ENCODE data around the gene OPRL1.

Gene OPRL1

GRCh38 chr20:64047968-64048401 lies 31.9 kb upstream of the OPRL1 start:
- Histone ChIP-seq H4K20me1 (ENCODE audit: low read depth, low read length) (no peaks in the 10 kb centered on the region), H3K9me3 (ENCODE audit: insufficient read depth, low read length) (no peaks in the 10 kb centered on the region), H3K27ac (ENCODE audit: low read depth, low read length) (no peak overlapping the region), H3K9me2 (replicated peaks; ENCODE audit: insufficient read depth, low read length) (no peaks in the 10 kb centered on the region), H3F3A (ENCODE audit: insufficient read depth) (peaks cover 9% of the 10 kb centered on the region), H3K4me2 (ENCODE audit: low read depth, low read length, poor library complexity, severe bottlenecking) (no peak overlapping the region), H3K36me3 (ENCODE audit: low read length) (no peaks in the 10 kb centered on the region), H2AFZ (ENCODE audit: low read depth, low read length, severe bottlenecking) (no peak overlapping the region), H3K79me2 (ENCODE audit: insufficient read depth, low read length) (no peaks in the 10 kb centered on the region), H3K27me3 (ENCODE audit: low read length) (no peaks in the 10 kb centered on the region), H3K4me3 (ENCODE audit: insufficient read depth, low read length, poor library complexity, severe bottlenecking) (no peak overlapping the region), H3K9ac (ENCODE audit: low read length) (no peak overlapping the region)
- TF ChIP-seq EZH2phosphoT487 (conservative IDR thresholded peaks at IDR 0.05; ENCODE audit: low read length), result no peak
- TF ChIP-seq, protein P1, sequence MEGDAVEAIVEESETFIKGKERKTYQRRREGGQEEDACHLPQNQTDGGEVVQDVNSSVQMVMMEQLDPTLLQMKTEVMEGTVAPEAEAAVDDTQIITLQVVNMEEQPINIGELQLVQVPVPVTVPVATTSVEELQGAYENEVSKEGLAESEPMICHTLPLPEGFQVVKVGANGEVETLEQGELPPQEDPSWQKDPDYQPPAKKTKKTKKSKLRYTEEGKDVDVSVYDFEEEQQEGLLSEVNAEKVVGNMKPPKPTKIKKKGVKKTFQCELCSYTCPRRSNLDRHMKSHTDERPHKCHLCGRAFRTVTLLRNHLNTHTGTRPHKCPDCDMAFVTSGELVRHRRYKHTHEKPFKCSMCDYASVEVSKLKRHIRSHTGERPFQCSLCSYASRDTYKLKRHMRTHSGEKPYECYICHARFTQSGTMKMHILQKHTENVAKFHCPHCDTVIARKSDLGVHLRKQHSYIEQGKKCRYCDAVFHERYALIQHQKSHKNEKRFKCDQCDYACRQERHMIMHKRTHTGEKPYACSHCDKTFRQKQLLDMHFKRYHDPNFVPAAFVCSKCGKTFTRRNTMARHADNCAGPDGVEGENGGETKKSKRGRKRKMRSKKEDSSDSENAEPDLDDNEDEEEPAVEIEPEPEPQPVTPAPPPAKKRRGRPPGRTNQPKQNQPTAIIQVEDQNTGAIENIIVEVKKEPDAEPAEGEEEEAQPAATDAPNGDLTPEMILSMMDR (IDR thresholded peaks at IDR 0.05; ENCODE audit: insufficient read depth, low read length, poor library complexity, severe bottlenecking), result no peak

- H3K4me3 ChIP-seq (ENCODE audit: insufficient read depth, low read length, poor library complexity, severe bottlenecking), result no peak overlapping the region
- H2AFZ ChIP-seq (ENCODE audit: low read depth, low read length, severe bottlenecking), result no peak overlapping the region
- no peak overlapping the region for H3K9ac ChIP-seq (ENCODE audit: low read length)
- H3K27me3 ChIP-seq (ENCODE audit: low read length), result no peaks in the 10 kb centered on the region
- TF ChIP-seq EZH2phosphoT487 (conservative IDR thresholded peaks at IDR 0.05; ENCODE audit: low read length), result no peak
- TF ChIP-seq, protein P1 (IDR thresholded peaks at IDR 0.05; ENCODE audit: insufficient read depth, low read length, poor library complexity, severe bottlenecking), result no peak
- H3K9me3 ChIP-seq (ENCODE audit: insufficient read depth, low read length), result no peaks in the 10 kb centered on the region
- no peak overlapping the region for H3K4me2 ChIP-seq (ENCODE audit: low read depth, low read length, poor library complexity, severe bottlenecking)
- no peaks in the 10 kb centered on the region for H3K36me3 ChIP-seq (ENCODE audit: low read length)
- H3K79me2 ChIP-seq (ENCODE audit: insufficient read depth, low read length), result no peaks in the 10 kb centered on the region
- H3K9me2 ChIP-seq (replicated peaks; ENCODE audit: insufficient read depth, low read length), result no peaks in the 10 kb centered on the region
- peaks cover 7% of the 10 kb centered on the region for H3F3A ChIP-seq (ENCODE audit: insufficient read depth)
- no peak overlapping the region for H3K27ac ChIP-seq (ENCODE audit: low read depth, low read length)
- no peaks in the 10 kb centered on the region for H4K20me1 ChIP-seq (ENCODE audit: low read depth, low read length)
Measured at GRCh38 chr20:64048402-64049044, 31.4 kb upstream of the OPRL1 start.

GRCh38 chr20:64049060-64049877 lies 30.6 kb upstream of the OPRL1 start, which contains the start of gene SOX18:
Gene SOX18, minus strand, starts transcription at chr20:64049639. Its CDS starts 123 bp downstream, at chr20:64049516.
- Histone ChIP-seq H3K9ac (ENCODE audit: low read length) (no peak within 1 kb of the TSS), H3K9me2 (replicated peaks; ENCODE audit: insufficient read depth, low read length) (no peaks in the 10 kb centered on the region), H3K9me3 (ENCODE audit: insufficient read depth, low read length) (no peaks in the 10 kb centered on the region), H3K4me3 (ENCODE audit: insufficient read depth, low read length, poor library complexity, severe bottlenecking) (no peak within 1 kb of the TSS), H3K27ac (ENCODE audit: low read depth, low read length) (no peak within 1 kb of the TSS), H3K4me2 (ENCODE audit: low read depth, low read length, poor library complexity, severe bottlenecking) (no peak within 1 kb of the TSS), H3F3A (ENCODE audit: insufficient read depth) (peaks cover 3% of the 10 kb centered on the region; the same call in 1 of the 2 replicates), H3K27me3 (ENCODE audit: low read length) (no peaks in the 10 kb centered on the region), H3K36me3 (ENCODE audit: low read length) (no peaks in the 10 kb centered on the region), H4K20me1 (ENCODE audit: low read depth, low read length) (no peaks in the 10 kb centered on the region), H3K79me2 (ENCODE audit: insufficient read depth, low read length) (no peaks in the 10 kb centered on the region), H2AFZ (ENCODE audit: low read depth, low read length, severe bottlenecking) (no peak within 1 kb of the TSS)
- no peak for TF ChIP-seq EZH2phosphoT487 (conservative IDR thresholded peaks at IDR 0.05; ENCODE audit: low read length)
- TF ChIP-seq, protein P1 (IDR thresholded peaks at IDR 0.05; ENCODE audit: insufficient read depth, low read length, poor library complexity, severe bottlenecking), result no peak
